Jurkat, Clone E6-1 (cell line): Measurements from ENCODE around the gene PARVA.

Experiments used
- DNase-seq: peaks from one replicate; pipeline ENCODE4 v3.0.0-alpha.2; 2011; ENCODE audit warnings: low read depth, low spot score
- H3K4me3 ChIP-seq: 2 replicates; pipeline ENCODE4 v1.5.1; 2011; ENCODE audit warnings: mild to moderate bottlenecking, low read length, control low read depth, moderate library complexity

The PARVA gene

GRCh38 chr11:12478743-12479142 is 101.4 kb downstream of the PARVA start:
- no peak for DNase-seq
- no peak overlapping the region for H3K4me3 ChIP-seq

GRCh38 chr11:12480401-12480800 is 103.0 kb downstream of the PARVA start:
- no peak for DNase-seq
- H3K4me3 ChIP-seq: no peak overlapping the region

GRCh38 chr11:12482839-12483238 is 105.5 kb downstream of the PARVA start:
- H3K4me3 ChIP-seq: no peak overlapping the region
- DNase-seq: no peak

GRCh38 chr11:12483604-12484003 is 106.2 kb downstream of the PARVA start:
- no peak for DNase-seq
- H3K4me3 ChIP-seq: no peak overlapping the region

- H3K4me3 ChIP-seq: no peak overlapping the region
- no peak for DNase-seq
Observed at GRCh38 chr11:12485328-12485727, 108.0 kb downstream of the PARVA start.

GRCh38 chr11:12489246-12489772 is 111.9 kb downstream of the PARVA start:
- DNase-seq: no peak
- no peak overlapping the region for H3K4me3 ChIP-seq

- no peak overlapping the region for H3K4me3 ChIP-seq
- DNase-seq: no peak
Observed at GRCh38 chr11:12494699-12495098, 117.3 kb downstream of the PARVA start.

- no peak overlapping the region for H3K4me3 ChIP-seq
- DNase-seq: no peak
Observed at GRCh38 chr11:12496181-12497025, 119.0 kb downstream of the PARVA start.

- DNase-seq: peak; percentile 35
- no peak overlapping the region for H3K4me3 ChIP-seq
Observed at GRCh38 chr11:12497431-12497830, 120.1 kb downstream of the PARVA start.

GRCh38 chr11:12499071-12499470 is 121.7 kb downstream of the PARVA start:
- no peak overlapping the region for H3K4me3 ChIP-seq
- DNase-seq: no peak

- no peak for DNase-seq
- no peak overlapping the region for H3K4me3 ChIP-seq
Observed at GRCh38 chr11:12502046-12502445, 124.7 kb downstream of the PARVA start.

GRCh38 chr11:12503039-12503484 is 125.7 kb downstream of the PARVA start:
- no peak overlapping the region for H3K4me3 ChIP-seq
- DNase-seq: no peak

- H3K4me3 ChIP-seq: no peak overlapping the region
Observed at GRCh38 chr11:12503886-12504285, 126.5 kb downstream of the PARVA start.

GRCh38 chr11:12505183-12505582 is 127.8 kb downstream of the PARVA start:
- no peak for DNase-seq

More at GRCh38 chr11:12503886-12504285, 126.5 kb downstream of the PARVA start:
- DNase-seq: no peak

GRCh38 chr11:12506404-12506921 is 129.1 kb downstream of the PARVA start:
- no peak for DNase-seq
- H3K4me3 ChIP-seq: no peak overlapping the region

More at GRCh38 chr11:12505183-12505582, 127.8 kb downstream of the PARVA start:
- no peak overlapping the region for H3K4me3 ChIP-seq

- no peak for DNase-seq
- H3K4me3 ChIP-seq: no peak overlapping the region
Observed at GRCh38 chr11:12507391-12507790, 130.0 kb downstream of the PARVA start.

- H3K4me3 ChIP-seq: no peak overlapping the region
- DNase-seq: no peak
Observed at GRCh38 chr11:12508151-12508751, 130.9 kb downstream of the PARVA start.

- no peak for DNase-seq
- H3K4me3 ChIP-seq: no peak overlapping the region
Observed at GRCh38 chr11:12509371-12509770, 132.0 kb downstream of the PARVA start.

GRCh38 chr11:12512132-12512531 is 134.8 kb downstream of the PARVA start:
- DNase-seq: no peak
- H3K4me3 ChIP-seq: no peak overlapping the region

- DNase-seq: no peak
- no peak overlapping the region for H3K4me3 ChIP-seq
Observed at GRCh38 chr11:12512826-12513395, 135.5 kb downstream of the PARVA start.
